HEK293T (cell line): Measurements from ENCODE around the gene DMRTB1.

Source experiments
- ARNT ChIP-seq: fragments of 450-650 bp; IDR thresholded peaks from 2 replicates; pipeline ENCODE4 v1.6.1; 2017; ENCODE audit warnings: mild to moderate bottlenecking
- BHLHE40 ChIP-seq: fragments of 450-650 bp; IDR thresholded peaks from 2 replicates; pipeline ENCODE4 v1.6.1; 2016; ENCODE audit warnings: mild to moderate bottlenecking, moderate library complexity, borderline replicate concordance
- ELF4 ChIP-seq: fragments of 450-650 bp; IDR thresholded peaks from 2 replicates; pipeline ENCODE4 v1.6.1; 2017; ENCODE audit warnings: antibody characterized with exemption
- FOXM1 ChIP-seq: fragments of 450-650 bp; IDR thresholded peaks from 2 replicates; pipeline ENCODE4 v1.6.1; 2017; ENCODE audit warnings: mild to moderate bottlenecking, borderline replicate concordance
- PKNOX1 ChIP-seq: fragments of 450-650 bp; IDR thresholded peaks from 2 replicates; pipeline ENCODE4 v1.6.1; 2016
- SP1 ChIP-seq: fragments of 450-650 bp; IDR thresholded peaks from 2 replicates; pipeline ENCODE4 v1.6.1; 2017
- ZNF384 ChIP-seq: fragments of 450-650 bp; IDR thresholded peaks from 2 replicates; pipeline ENCODE4 v1.6.1; 2016

- no peak for TF ChIP-seq SP1
- no peak for TF ChIP-seq PKNOX1
- no peak for TF ChIP-seq BHLHE40
- no peak for TF ChIP-seq ZNF384
- no peak for TF ChIP-seq ELF4
- TF ChIP-seq FOXM1: no peak
- no peak for TF ChIP-seq ARNT
Measured at GRCh38 chr1:53470584-53470983, 11.4 kb downstream of the DMRTB1 start.
